Measurements from ENCODE around the gene KIAA0753. TPM values are rescaled to one million over a fixed set of nuclear protein-coding genes. Genes with fewer than 3 reads are reported as not detected.

KIAA0753 gene
- total RNA-seq, 6 donors from 2014 or later: 12.4 to 58.7 (median 19.7) TPM

DNA sequence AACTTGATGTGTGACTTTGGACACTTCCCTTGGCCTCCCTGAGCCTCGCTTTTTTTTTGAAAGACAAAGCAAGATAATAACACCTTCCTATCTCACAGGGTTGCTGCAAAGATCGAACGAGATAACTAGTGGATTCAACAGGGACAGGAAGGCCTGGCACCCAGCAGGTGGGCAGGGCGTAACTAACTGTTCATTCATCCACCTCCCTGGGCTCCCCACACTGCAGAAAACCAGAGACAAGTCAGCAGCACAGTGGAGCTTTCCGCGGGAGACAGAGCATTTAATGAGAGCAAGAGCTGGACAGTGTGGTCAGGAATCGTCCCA, 43.9 kb upstream of the KIAA0753 start:
- TF ChIP-seq EP300 (IDR thresholded peaks at IDR 0.05) (no peak), POLR2AphosphoS5 (IDR thresholded peaks at IDR 0.05) (no peak), POLR2A (IDR thresholded peaks at IDR 0.05) (no peak)
- TF ChIP-seq, protein P1, sequence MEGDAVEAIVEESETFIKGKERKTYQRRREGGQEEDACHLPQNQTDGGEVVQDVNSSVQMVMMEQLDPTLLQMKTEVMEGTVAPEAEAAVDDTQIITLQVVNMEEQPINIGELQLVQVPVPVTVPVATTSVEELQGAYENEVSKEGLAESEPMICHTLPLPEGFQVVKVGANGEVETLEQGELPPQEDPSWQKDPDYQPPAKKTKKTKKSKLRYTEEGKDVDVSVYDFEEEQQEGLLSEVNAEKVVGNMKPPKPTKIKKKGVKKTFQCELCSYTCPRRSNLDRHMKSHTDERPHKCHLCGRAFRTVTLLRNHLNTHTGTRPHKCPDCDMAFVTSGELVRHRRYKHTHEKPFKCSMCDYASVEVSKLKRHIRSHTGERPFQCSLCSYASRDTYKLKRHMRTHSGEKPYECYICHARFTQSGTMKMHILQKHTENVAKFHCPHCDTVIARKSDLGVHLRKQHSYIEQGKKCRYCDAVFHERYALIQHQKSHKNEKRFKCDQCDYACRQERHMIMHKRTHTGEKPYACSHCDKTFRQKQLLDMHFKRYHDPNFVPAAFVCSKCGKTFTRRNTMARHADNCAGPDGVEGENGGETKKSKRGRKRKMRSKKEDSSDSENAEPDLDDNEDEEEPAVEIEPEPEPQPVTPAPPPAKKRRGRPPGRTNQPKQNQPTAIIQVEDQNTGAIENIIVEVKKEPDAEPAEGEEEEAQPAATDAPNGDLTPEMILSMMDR (IDR thresholded peaks at IDR 0.05): no peak
- 67 to 68% methylated on average over 7 of the region's 7 CpGs for WGBS, 2 donors
- Histone ChIP-seq H3K4me3 (no peak overlapping the region), H3K36me3 (no peaks in the 10 kb centered on the region), H3K4me1 (no peaks in the 10 kb centered on the region), H3K27me3 (no peaks in the 10 kb centered on the region), H3K27ac (no peak overlapping the region), H3K9me3 (no peaks in the 10 kb centered on the region)
- ATAC-seq (ENCODE audit: low FRiP score in 2 of 2): no peak
- no peak for DNase-seq

DNA sequence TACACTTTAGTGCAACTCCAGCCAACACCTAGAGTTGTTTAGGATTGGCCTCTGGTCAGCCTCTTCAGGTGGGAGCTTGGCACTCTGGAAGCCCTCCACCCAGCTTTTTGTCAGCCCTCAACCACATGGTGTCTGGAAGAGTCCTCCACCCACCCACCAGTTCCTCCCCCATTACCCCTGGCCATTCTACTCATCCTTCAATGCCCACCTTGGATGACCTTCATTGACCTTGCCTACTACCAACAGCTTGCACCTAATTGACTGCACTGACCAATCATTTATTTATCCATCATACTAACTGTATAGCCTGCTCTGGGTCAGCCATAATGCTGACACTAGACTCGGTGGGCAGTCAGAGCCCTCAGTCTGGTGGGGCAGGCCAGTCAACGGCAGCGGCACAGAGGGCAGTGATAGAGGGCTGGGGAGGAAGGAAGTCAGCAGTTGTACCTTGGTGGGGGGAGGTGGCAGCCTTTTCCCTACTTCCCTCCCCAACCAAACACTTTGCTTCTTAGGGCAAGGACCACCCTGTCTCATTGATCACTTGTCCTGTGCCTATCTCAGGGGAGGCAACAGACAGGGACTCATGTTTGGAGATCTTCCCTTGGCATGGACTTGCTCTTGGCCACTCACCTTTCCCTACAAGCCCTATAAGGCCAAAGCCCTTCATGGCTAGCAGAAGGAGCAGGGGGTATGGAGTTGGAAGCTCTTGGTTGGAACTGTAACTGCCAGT, 43.4 kb upstream of the KIAA0753 start:
- H3K36me3 ChIP-seq: no peaks in the 10 kb centered on the region

DNA sequence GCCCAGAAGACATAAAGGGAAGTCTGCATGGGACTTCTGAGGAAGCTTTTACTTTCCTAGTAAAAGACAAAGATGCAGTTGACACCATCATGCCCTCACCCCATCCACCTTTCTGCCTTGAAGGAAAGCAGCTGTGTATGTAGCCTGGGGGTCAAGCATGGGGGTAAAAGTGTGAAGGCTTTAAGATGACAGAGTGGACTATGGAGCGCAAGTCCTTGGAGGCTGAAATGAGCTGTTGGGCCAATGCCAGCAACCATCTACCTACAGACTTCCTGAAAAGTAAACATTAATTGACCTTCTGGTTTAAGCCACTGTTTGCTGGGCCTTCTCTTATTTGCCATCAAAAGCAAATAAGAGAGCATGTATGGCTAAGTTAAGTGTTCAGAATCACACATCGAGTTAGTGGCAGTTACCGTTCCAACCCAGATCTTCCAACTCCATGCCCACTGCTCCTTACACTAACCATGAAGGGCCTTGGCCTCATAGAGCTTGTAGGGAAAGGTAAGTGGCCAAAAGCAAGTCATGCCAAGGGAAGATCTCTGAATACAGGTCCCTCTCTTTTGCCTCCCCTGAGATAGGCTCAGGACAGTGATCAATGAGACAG, 42.7 kb upstream of the KIAA0753 start:
- ATAC-seq (ENCODE audit: low FRiP score in 2 of 2): no peak
- no peaks in the 10 kb centered on the region for H3K36me3 ChIP-seq
- H3K9me3 ChIP-seq: no peaks in the 10 kb centered on the region
- no peaks in the 10 kb centered on the region for H3K27me3 ChIP-seq
- H3K4me3 ChIP-seq: no peak overlapping the region
- DNase-seq: no peak
- TF ChIP-seq, protein P1 (IDR thresholded peaks at IDR 0.05): no peak
- TF ChIP-seq POLR2A (IDR thresholded peaks at IDR 0.05) (no peak), POLR2AphosphoS5 (IDR thresholded peaks at IDR 0.05) (no peak), EP300 (IDR thresholded peaks at IDR 0.05) (no peak)
- H3K4me1 ChIP-seq: no peaks in the 10 kb centered on the region
- no peak overlapping the region for H3K27ac ChIP-seq
- 76 to 77% methylated on average over 3 of the region's 3 CpGs for WGBS, 2 donors

More for the DNA sequence above, 43.4 kb upstream of the KIAA0753 start:
- Histone ChIP-seq H3K4me1 (no peaks in the 10 kb centered on the region), H3K9me3 (no peaks in the 10 kb centered on the region), H3K27ac (no peak overlapping the region), H3K27me3 (no peaks in the 10 kb centered on the region), H3K4me3 (no peak overlapping the region)
- WGBS, 2 donors: 85 to 90% methylated on average over 3 of the region's 3 CpGs
- no peak for DNase-seq
- no peak for ATAC-seq (ENCODE audit: low FRiP score in 2 of 2)
- no peak for TF ChIP-seq EP300 (IDR thresholded peaks at IDR 0.05)
- TF ChIP-seq POLR2AphosphoS5 (IDR thresholded peaks at IDR 0.05): no peak

DNA sequence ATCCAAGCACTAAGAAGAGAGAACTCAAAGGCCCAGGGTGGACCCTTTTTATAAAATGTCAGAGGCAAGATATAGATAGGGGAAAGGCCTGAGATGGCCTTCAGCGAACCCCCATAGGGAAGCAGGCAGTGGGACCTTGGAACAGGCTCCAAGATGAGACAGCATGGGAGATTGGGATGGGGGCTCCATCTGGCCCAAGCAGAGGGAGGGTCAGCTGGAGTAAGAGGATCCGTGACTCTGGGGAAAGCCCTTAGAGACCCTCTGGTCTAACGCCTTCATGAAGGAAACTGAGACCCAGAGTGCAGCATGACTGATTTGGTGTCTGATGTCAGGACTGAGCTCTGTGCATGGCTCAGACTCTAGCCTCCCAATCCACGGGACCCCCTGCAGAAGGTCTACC, 41.8 kb upstream of the KIAA0753 start:
- no peak for TF ChIP-seq POLR2AphosphoS5 (IDR thresholded peaks at IDR 0.05)
- TF ChIP-seq POLR2A (IDR thresholded peaks at IDR 0.05): no peak
- no peak for TF ChIP-seq EP300 (IDR thresholded peaks at IDR 0.05)
- Histone ChIP-seq H3K9me3 (no peaks in the 10 kb centered on the region), H3K36me3 (no peaks in the 10 kb centered on the region), H3K27ac (no peak overlapping the region), H3K4me1 (no peaks in the 10 kb centered on the region), H3K4me3 (no peak overlapping the region), H3K27me3 (no peaks in the 10 kb centered on the region)
- 92 to 97% methylated on average over 2 to 4 of the region's 4 CpGs for WGBS, 2 donors
- ATAC-seq (ENCODE audit: low FRiP score in 2 of 2) (no peak), DNase-seq (no peak)

DNA sequence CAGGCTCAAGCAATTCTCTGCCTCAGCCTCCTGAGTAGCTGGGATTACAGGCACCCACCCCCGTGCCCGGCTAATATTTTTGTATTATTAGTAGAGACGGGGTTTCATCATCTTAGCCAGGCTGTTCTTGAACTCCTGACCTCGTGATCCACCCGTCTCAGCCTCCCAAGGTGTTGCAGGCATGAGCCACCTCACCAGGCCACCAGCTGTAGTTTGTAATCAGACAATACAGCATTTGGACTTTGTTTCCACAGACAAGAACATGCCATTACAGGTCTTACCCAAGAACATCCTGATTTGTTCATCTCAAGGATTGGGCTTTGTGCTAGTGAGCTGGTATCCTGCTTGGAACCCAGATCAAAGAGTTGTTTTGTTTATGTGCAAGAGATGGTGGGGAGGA, 41.2 kb upstream of the KIAA0753 start:
- 66 to 83% methylated on average over 5 of the region's 5 CpGs for WGBS, 2 donors
- Histone ChIP-seq H3K36me3 (no peaks in the 10 kb centered on the region), H3K9me3 (no peaks in the 10 kb centered on the region), H3K27ac (no peak overlapping the region), H3K4me1 (no peaks in the 10 kb centered on the region), H3K27me3 (no peaks in the 10 kb centered on the region), H3K4me3 (no peak overlapping the region)
- ATAC-seq (ENCODE audit: low FRiP score in 2 of 2) (no peak), DNase-seq (no peak)
- TF ChIP-seq, protein P1 (IDR thresholded peaks at IDR 0.05): no peak
- TF ChIP-seq POLR2A (IDR thresholded peaks at IDR 0.05) (no peak), EP300 (IDR thresholded peaks at IDR 0.05) (no peak), POLR2AphosphoS5 (IDR thresholded peaks at IDR 0.05) (no peak)

DNA sequence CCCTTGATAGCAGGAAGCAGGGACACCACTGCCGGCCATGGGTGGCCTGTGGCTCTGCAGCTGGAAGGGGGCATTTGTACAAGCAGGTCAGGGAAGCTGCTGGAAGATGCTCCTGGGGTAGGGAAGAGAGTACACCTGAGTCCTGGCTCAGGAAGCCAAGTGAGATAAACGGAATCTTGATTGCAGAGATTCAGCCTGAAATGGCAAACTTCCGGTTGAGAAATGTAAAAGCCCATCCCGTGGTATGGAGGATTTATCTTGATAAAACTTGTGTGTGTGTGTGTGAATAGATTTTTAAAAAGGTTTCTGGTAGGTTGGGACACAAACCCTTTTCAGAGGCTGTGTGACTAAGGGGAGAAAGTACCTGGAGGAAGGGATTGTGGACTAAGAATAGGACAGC, 40.7 kb upstream of the KIAA0753 start:
- H3K4me3 ChIP-seq: no peak overlapping the region
- H3K27ac ChIP-seq: no peak overlapping the region
- H3K9me3 ChIP-seq: no peaks in the 10 kb centered on the region
- H3K36me3 ChIP-seq: no peaks in the 10 kb centered on the region
- no peak for TF ChIP-seq POLR2A (IDR thresholded peaks at IDR 0.05)
- TF ChIP-seq POLR2AphosphoS5 (IDR thresholded peaks at IDR 0.05): no peak
- TF ChIP-seq, protein P1 (IDR thresholded peaks at IDR 0.05): no peak
- no peak for TF ChIP-seq EP300 (IDR thresholded peaks at IDR 0.05)
- no peak for DNase-seq
- no peaks in the 10 kb centered on the region for H3K27me3 ChIP-seq
- H3K4me1 ChIP-seq: no peaks in the 10 kb centered on the region
- no peak for ATAC-seq (ENCODE audit: low FRiP score in 2 of 2)
- 59 to 65% methylated on average over 4 of the region's 4 CpGs for WGBS, 2 donors
